ENCODE measurements around the gene SUPT4H1. TPM values are rescaled to one million over a fixed set of nuclear protein-coding genes. Genes with fewer than 3 reads are reported as not detected.

The SUPT4H1 gene
- total RNA-seq, 1 experiment from 2014 or later = 109 TPM

DNA sequence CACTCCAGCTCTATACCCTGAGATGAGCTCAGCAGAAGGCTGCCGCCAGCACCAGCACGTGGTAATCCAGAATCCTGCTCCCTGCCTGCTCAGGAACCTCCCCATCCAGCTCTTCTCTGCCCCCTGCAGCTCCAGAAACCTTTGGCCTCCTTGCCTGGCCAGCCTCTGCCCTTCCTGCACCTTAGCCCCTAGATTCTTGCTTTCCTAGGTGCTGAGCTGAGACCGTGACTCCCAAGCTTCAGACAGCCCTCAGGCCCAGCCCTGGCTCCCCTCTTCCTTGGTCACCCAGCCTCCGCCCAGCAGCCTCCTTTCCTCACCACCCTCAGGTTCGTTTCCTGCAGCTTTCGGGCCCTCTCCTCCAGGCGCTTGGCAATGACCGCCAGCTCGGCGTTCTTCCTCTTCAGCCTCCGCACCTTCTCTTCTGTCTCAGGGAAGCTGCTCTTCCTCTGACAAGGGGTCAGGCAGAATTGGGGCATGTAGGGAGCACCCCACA lies 26.0 kb downstream of the SUPT4H1 start:
- H2AFZ ChIP-seq (ENCODE audit: low read length) = no peak overlapping the region
- no peak for DNase-seq
- H2BK12ac ChIP-seq (ENCODE audit: insufficient read length, low read depth, low read length) = no peak overlapping the region
- no peaks in the 10 kb centered on the region for H3K9me3 ChIP-seq (ENCODE audit: control insufficient read depth, low read depth, low read length)
- no peak overlapping the region for H3K18ac ChIP-seq (ENCODE audit: insufficient read length, low read depth, low read length)
- H3K27ac ChIP-seq (ENCODE audit: insufficient read length, low read depth, low read length) = no peak overlapping the region
- H3K23ac ChIP-seq (ENCODE audit: insufficient read length, low read depth, low read length) = no peak overlapping the region
- no peak overlapping the region for H4K91ac ChIP-seq (ENCODE audit: insufficient read length, low read depth, low read length)
- no peak overlapping the region for H3K4me2 ChIP-seq (ENCODE audit: insufficient read depth, insufficient read length, low read length)
- H2BK120ac ChIP-seq (ENCODE audit: low read depth, low read length, poor library complexity, severe bottlenecking) = no peak overlapping the region
- H3K27me3 ChIP-seq (ENCODE audit: insufficient read depth, low read length) = no peaks in the 10 kb centered on the region; the same call in 1 of the 2 replicates
- Mint-ChIP-seq H3K4me1 (peaks cover 40 to 52% of the 10 kb centered on the region in 2 experiments), H3K36me3 (ENCODE audit: insufficient read depth in 1 of 3, low read depth in 3 of 3) (peaks cover 0 to 10% (median 2%) of the 10 kb centered on the region in 3 experiments; a peak in 5 of 7 replicates), H3K27ac (no peak overlapping the region), H3K27me3 (ENCODE audit: low read depth) (peaks cover 44% of the 10 kb centered on the region), H3K9me3 (no peaks in the 10 kb centered on the region), H3K4me3 (peak overlapping the region; percentile 10 to 48; a peak in 3 of 5 replicates)
- no CpG with 5 or more reads among the region's 11 CpGs for WGBS (ENCODE audit: extremely low coverage, insufficient read length, low lambda C conversion rate)
- H3K79me2 ChIP-seq (ENCODE audit: insufficient read depth, low read length) = no peaks in the 10 kb centered on the region
- no peak overlapping the region for H3K9ac ChIP-seq (ENCODE audit: extremely low read depth, insufficient read length, low read length)
- no peak overlapping the region for H4K8ac ChIP-seq (replicated peaks; ENCODE audit: insufficient read length, low read depth, low read length)
- TF ChIP-seq CTCF (conservative IDR thresholded peaks at IDR 0.05) = no peak
- H2BK15ac ChIP-seq (ENCODE audit: low read depth, low read length) = no peak overlapping the region
- no peak overlapping the region for H2AK5ac ChIP-seq (ENCODE audit: insufficient read length, low read length)
- H3K23me2 ChIP-seq (ENCODE audit: insufficient read length, low read depth, low read length, poor library complexity, severe bottlenecking) = peaks cover 15% of the 10 kb centered on the region
- no peak overlapping the region for H3K4ac ChIP-seq (ENCODE audit: low read depth, low read length)
- no peak overlapping the region for H2BK5ac ChIP-seq (ENCODE audit: insufficient read length, low read length)
- no peaks in the 10 kb centered on the region for H3K79me1 ChIP-seq (ENCODE audit: insufficient read depth, low read depth, low read length, poor library complexity, severe bottlenecking)
- no peak overlapping the region for H2BK20ac ChIP-seq (ENCODE audit: low read depth, low read length, poor library complexity, severe bottlenecking)
- no peak overlapping the region for H3T11ph ChIP-seq (ENCODE audit: low read length)
- H3K4me1 ChIP-seq (ENCODE audit: insufficient read depth, low read length) = peaks cover 4% of the 10 kb centered on the region; the same call in 1 of the 2 replicates
- no peak overlapping the region for H3K56ac ChIP-seq (ENCODE audit: insufficient read length, low read depth, low read length)
- 0 out of 2 replicates have a peak overlapping the region, but pooled peaks have one; percentile 3 for H3K14ac ChIP-seq (ENCODE audit: insufficient read depth, low read length)
- H4K5ac ChIP-seq (ENCODE audit: insufficient read length, low read depth, low read length) = no peak overlapping the region
- H4K20me1 ChIP-seq (ENCODE audit: control insufficient read depth, insufficient read depth, insufficient read length) = no peaks in the 10 kb centered on the region

All from H9 (cell line).